Head of caudate nucleus (tissue), 42 donors: ENCODE results near the gene PLG.
"Not testable (repeated sequence)": the region's sequence is repeated elsewhere in the genome, so short reads cannot be mapped to it uniquely, and the experiment has no call there.

Source experiments
- DNase-seq, 42 donors: peaks; one replicate each; pipeline versions ENCODE4 v3.0.0 to v3.0.0-alpha.2; 2020 to 2021; ENCODE audit warnings: mixed read lengths in 7 of 42
- intact Hi-C: fragments of 100-400 bp; cut with DNase I; formaldehyde crosslinking; loops from one replicate; pipeline ENCODE4 v1.15.0; 2022

The PLG gene

GRCh38 chr6:160701918-160702680 is at the start of gene PLG:
TSS of gene PLG (plus strand) at chr6:160702244. CDS start at chr6:160702305, 61 bp downstream.
- intact Hi-C loops, DNase-seq: not testable (repeated sequence)

GRCh38 chr6:160659562-160659961 is 42.5 kb upstream of the PLG start:
- intact Hi-C loops, result no loop called here
- no peak for DNase-seq

DNA sequence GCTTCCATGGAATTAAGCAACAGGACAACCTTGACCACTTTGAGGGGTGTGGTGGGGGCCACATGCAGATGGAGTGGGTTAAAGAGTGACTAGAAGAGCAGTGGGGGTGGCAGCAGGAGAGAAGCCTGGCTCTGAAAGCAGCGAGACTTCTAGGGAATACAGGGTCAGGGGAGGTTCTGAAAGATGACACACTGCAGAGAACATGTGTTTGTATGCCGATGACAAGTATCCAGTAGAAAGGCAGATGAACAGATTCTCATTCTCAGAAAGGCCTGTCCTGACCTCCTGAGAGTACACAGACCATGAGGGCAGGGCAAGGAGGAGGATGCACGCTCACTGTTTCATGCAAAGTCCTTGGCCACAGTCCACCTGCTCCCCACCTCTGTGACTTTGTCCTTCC is 40.8 kb upstream of the PLG start:
- intact Hi-C loops, result no loop called here
- DNase-seq, result no peak

DNA sequence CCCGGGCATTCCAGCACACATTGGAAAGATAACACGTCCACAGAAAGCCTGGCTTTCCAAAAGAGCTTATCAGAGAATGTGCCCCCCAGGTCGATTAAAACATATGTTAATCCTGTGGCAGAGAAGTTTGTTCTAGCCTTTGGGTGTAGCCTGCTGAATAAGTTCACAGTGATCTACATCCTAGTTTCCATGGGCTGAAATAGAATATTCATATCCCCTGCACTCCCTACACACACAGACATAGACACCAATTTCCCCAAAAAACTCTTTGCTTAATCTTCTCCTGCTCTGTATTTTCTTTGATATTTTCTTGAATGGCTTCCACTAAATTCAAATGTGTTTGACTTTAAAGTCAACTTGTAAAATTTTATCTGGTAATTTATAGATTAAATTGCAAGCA is 39.6 kb upstream of the PLG start:
- intact Hi-C loops, result no loop called here
- no peak for DNase-seq

DNA sequence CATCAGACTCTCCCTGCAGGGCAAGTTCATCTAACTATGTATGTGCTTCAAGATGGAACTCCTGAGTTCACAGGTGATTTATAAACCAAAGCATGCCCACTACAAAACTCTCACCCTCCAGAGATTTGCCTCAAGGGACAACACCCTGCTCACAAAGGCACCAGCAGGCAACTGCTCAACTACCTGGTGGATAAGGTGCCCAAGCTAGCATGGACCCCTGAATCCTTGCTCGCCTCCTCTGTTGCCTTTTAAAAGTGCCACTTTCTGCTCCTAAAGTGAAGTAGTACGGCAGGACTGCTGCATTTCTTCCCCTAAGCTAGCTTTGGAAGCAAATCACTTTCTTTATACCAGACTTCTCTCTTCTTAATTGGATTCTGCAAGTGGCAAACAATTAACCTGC is 39.2 kb upstream of the PLG start:
- intact Hi-C loops, result no loop called here

DNA sequence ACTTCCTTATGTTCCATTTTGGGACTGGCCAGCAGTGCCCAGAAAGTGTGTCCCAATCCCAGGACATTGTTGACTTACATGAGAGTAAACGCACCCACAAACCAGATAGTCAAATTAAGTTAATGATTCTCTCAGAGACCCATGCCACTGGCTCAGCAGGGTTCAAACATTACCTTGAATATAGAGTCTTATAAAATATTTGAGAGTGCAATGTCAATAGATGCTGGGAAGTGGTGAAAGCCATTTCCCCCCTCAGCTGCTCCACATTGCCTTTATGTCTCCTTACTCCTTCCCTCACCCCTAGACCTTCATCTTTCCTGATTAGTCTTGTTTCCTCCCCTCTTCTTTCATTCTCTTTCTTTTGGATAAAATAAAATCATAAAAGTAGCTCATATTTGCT is 37.8 kb upstream of the PLG start, which contains the start of gene LPA:
LPA (minus strand) TSS at position 78 of the 400 bp plus-strand sequence; CDS start at position 17, 61 bp downstream.
- intact Hi-C loops, DNase-seq: not testable (repeated sequence)

More for the DNA sequence above, 39.2 kb upstream of the PLG start:
- DNase-seq, result no peak

DNA sequence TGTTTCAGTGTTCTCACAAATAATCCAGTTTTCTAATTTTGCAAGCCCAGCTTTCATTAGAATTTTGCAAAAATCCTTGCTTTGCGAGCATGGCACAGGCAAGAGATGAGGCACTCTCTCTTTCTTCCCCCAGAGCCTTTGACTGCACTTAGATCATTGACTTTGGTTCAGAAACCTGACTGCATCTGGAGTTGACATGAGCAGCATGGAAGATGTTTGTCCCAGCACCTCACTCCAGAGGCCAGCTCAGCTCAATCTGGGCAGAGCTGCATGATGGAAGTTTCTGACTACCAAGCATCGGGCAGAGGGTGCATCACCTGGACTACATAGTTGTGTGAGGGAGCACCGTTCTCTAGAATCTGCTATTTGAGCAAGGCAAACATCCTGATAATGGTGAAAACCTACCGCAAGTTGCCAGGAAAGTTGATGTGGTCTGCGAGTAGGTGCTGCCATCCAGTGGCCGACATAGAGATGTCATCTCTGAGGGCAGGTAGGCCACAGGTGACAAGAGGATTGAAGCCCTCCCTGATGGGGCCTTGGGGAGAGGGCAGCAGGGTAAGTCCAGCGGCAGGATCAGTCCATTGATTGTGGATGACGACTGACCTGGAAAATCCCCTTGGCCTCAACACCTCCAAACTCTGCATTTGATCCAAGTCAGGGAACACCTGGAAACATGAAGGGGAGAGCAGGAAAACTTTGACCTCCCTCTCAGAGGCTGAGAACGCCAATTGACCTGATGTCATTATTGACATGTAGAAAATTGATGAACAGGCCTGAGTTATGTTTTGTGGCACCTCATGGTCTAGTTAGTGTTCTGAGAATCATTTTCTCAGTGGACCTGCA is 34.2 kb upstream of the PLG start:
- intact Hi-C loops, result no loop called here
- peak in 2 of 42 donors; percentile 9 to 42 for DNase-seq

DNA sequence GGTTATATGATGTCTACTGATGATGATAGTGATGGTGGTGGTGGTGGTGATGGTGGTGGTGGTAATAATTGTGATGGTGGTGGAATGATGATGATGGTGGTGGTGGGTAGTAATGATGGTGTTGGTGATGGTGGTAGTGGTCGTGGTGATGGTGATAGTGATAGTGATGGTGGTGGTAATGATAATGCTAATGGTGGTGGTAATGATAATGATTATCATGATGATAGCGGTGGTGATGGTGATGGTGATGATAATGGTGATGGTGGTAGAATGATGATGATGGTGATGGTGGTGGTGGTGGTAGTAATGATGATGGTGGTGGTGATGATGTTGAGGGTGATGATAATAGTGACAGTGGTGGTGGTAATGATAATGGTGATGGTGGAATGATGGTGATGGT is 33.5 kb upstream of the PLG start:
- no peak for DNase-seq
- intact Hi-C loops, result no loop called here

DNA sequence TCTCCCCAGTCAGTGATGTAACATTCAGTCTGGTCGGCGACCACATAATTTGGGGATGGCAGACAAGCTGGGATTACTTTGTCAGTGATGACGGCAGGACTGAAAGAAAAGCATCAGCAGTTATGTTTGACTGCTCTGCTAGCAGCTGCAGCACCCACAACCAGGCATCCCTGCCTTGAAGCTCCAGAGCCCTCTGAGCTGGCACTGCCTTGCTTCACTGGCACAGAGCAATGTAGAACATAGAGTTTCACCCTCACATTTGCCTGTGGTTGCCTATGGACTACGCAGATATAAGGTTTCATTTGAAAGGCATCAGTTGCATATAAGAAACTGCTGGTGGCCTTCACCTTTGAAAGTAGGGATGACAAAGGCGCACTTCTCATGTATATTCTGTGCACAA is 25.6 kb upstream of the PLG start:
- DNase-seq, intact Hi-C loops: not testable (repeated sequence)

DNA sequence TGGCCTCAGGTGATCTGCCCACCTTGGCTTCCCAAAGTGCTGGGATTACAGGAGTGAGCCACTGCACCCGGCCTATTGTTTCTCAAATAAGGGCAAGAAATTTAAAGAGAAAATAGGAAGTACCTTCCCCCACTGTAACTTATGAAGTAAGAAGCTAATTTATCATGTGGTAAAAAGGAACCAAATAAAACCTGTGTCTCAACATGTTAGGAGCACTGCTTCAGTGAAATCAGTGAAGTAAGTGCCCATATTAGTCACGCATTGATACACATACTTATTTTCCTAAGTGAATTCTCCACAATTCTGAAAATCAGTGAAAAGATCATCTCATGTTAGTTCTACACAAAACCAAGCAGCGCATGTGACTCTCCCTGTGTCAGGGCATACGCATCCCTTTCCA is 23.8 kb upstream of the PLG start:
- DNase-seq, result no peak

DNA sequence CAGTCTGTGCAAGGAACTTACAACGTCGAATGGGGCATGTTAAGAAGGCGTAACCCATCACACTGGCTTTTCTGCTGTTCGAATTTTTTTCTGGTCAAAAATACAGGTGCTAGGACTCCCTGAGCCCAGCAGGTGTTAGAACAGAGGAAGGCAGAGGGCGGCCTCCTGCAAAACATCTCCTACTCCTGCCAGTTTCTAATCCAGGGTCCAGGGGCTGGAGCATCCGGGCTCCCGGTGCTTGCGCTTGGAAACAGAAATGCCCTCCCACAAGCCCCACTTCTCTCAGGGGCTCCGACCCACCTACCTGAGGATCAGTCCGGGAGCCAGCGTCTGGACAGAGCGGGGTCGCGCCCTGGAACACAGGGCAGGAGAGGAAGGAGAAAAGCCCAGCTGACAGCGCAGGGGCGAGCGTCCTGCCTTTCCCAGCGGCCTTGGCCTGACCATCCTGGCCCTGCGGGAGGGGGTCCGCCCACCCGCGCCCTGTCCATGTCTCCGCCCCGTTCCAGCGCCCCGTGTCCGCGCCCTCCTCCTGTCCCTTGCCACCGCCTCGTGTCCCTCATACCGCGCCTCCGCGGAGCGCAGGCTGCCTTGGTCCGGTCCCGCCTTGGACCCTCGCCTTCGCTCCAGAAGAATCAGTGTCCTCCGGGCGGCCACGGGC is 23.2 kb upstream of the PLG start:
- intact Hi-C loops, result no loop called here
- no peak for DNase-seq

More for the DNA sequence above, 23.8 kb upstream of the PLG start:
- intact Hi-C loops, result no loop called here

DNA sequence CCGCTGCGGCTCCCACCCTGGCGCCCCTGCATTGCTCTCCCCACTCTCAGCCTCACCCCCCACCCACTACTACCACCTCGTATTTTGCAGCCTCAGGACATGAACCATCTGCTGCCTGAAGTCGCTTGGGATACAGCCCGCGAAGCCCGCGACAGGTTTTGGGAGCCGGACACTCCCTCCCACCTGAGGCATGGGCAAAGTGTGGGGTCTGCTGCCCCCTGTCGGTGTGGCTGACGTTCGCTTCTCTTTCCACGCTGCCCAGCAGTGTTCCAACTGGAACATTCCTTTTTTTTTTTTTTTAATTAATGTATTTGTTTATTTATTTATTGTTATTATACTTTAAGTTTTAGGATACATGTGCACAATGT is 22.7 kb upstream of the PLG start:
- intact Hi-C loops, result no loop called here
- no peak for DNase-seq

GRCh38 chr6:160685101-160685761 is 16.8 kb upstream of the PLG start:
- intact Hi-C loops, DNase-seq: not testable (repeated sequence)

GRCh38 chr6:160685762-160686450 is 16.1 kb upstream of the PLG start:
- intact Hi-C loops, result no loop called here
- no peak for DNase-seq

GRCh38 chr6:160690458-160690857 is 11.6 kb upstream of the PLG start:
- intact Hi-C loops, result no loop called here
- DNase-seq, result no peak

- no peak for DNase-seq
- intact Hi-C loops, result no loop called here
Observed at GRCh38 chr6:160691617-160692016, 10.4 kb upstream of the PLG start.

GRCh38 chr6:160692369-160692959 is 9.6 kb upstream of the PLG start:
- no peak for DNase-seq

GRCh38 chr6:160695025-160695424 is 7.0 kb upstream of the PLG start:
- intact Hi-C loops, DNase-seq: not testable (repeated sequence)

More at GRCh38 chr6:160692369-160692959, 9.6 kb upstream of the PLG start:
- intact Hi-C loops, result no loop called here
